GM18909 (cell line): ENCODE results near the gene MMP13.
"Not testable (repeated sequence)": the region's sequence is repeated elsewhere in the genome, so short reads cannot be mapped to it uniquely, and the experiment has no call there.

Experiments used
- ATAC-seq: cut with Tn5 transposase; IDR thresholded peaks from one replicate; pipeline ENCODE4 v1.9.1; 2021; ENCODE audit warnings: mild to moderate bottlenecking; ENCODE audit not compliant: unreplicated experiment, poor library complexity

Gene MMP13

DNA sequence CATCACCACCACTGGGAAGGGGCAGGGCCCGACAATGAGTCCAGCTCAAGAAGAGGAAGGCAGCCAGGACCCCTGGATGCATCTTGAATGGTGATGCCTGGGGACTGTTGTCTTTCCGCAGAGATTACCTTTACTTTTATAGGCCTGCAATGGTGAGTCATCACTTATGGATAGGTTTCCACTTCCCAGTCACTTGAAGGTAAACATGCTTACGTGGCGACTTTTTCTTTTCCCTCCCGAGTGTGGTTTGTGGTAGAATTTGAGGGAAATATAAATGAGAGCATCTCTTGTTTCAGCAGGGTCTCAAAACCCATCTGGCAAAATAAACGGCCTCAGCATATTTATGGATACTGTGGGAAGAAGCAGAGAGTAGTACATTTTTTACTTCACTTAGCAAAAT is at the start of gene MMP13:
TSS of gene MMP13 (minus strand) at position 109 of the 400 bp plus-strand sequence. CDS start at position 82, 27 bp downstream.
- ATAC-seq = no peak

DNA sequence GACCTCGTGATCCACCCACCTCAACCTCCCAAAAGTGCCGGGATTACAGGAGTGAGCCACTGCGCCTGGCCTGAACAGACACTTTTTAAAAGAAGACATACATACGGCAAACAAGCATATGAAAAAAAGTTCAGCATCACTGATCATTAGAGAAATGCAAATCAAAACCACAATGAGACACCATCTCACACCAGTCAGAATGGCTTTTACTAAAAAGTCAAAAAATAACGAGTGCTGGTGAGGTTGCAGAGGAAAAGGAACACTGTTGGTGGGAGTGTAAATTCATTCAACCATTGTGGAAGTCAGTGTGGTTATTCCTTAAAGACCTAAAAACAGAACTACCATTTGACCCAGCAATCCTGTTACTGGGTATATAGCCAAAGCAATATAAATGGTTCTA is 48.7 kb upstream of the MMP13 start:
- ATAC-seq = not testable (repeated sequence)

DNA sequence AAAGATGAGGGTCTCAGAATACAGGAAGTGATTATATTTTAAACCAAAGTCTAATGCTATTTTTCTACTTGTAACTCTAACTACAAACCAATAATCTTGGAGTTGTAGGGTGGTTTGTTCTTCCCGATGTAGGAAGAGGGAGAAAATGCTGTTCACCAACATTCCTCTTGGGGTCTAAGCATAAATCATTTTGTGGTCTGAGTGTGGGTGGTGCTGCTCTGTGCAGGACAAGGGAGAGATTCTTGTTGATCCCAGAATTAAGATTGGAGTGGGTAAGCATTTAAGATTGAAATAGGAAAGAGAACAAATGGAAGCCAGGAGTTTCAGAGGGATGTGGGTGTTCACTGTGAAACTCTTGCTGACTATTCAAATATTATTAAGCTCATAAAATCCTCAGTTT is 38.6 kb upstream of the MMP13 start:
- no peak for ATAC-seq

DNA sequence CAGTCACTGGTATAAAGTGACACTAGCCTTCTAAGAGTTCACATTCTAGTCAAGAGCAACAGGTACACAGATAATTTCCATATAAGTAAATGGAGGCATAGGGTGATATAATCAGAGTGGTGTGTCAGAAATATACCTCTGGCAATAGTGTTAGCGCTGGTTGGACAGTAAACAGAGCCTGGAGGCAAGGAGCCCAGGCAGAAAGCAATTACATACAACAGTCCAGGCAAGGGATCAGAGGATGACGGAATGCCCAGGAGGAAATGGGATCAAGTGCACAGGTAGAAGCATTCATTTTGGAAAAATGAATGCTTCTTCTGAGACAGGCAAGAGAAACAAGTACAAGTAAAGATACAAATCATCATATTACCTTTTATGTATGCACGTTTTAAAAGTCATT is 36.2 kb upstream of the MMP13 start:
- ATAC-seq = no peak

DNA sequence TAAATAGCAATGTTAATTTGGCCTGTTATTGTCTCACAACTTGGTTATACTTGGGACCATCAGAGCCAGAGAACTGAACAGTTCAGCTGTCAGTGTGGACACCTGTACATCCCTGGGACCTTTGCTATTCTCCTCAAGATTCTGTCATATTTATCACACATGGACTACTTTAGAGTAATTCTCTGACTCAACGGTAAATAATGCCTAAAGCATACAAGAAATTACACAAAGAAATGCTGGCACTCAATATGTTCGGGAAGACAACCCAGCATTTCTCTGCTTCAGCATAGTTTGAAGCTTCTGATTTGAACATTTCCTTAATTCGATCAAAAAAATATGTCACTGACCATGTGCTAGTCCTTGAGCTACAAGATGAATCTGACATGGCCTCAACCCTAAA is 34.6 kb upstream of the MMP13 start:
- ATAC-seq = no peak

DNA sequence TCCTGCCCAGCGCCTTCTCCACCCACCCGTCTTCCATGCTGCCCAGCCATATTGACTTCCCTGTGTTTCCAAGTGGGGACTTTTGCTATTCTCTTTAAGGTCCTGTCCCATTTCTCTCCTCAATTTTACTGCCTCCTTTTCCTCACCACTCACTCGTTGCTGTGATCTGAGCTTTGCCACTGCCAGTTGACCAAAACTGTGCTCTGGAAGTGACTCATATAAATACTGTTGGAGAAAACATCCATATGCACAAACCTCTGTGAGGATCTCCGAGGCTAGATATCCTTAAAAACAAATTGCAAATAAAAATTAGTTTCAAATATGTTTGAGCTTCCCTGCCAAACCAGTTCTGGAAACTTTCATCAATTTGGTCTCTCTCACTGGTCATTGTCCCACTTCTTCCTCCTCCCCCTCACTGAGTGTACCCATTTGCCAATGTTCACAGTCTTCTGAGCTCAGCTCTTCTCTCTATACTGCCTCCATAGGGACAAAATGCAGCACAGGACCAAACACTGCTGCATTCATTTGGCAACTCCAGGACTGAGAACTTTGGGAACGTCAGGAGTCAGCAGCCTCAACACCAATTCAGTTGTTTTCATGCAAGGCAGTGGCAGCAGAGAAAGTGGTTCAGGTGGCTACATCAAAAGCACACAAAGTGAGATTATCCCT is 34.0 kb upstream of the MMP13 start:
- no peak for ATAC-seq

DNA sequence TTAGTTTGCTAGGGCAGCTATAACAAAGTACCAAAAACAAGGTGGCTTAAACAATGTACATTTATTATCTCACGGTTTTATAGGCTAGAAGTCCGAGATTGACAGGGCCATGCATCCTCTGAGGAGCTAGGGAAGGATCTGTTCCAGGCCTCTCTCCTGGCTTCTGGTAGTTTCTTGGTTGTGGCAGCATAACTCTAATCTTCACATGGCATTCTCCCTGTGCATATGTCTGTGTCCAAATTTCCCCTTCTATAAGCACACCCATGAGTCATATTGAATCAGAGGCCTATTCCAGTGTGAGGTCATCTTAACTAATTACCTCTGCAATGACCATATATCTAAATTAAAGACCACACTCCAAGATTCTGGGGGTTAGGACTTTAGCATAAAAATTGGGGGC is 31.3 kb upstream of the MMP13 start:
- ATAC-seq = no peak

DNA sequence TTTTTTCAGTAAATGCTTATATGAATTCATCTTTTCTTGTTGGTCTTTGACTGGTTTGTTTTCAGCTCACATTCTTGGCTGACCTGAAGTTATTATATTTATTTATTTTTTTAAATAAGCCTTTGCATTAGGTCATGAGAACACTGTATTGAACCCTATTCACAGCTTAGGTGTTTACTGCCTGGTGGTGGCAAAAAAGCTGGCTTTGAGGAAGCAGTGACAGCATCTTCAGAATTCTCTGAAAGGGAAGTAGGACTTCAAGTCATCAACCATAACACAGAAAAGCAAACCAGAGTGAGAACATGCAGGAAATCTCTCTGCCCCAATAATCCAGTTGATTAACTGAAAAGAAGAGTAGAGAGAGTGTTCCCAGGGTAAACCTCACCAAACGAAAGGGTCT is 30.3 kb upstream of the MMP13 start:
- no peak for ATAC-seq

DNA sequence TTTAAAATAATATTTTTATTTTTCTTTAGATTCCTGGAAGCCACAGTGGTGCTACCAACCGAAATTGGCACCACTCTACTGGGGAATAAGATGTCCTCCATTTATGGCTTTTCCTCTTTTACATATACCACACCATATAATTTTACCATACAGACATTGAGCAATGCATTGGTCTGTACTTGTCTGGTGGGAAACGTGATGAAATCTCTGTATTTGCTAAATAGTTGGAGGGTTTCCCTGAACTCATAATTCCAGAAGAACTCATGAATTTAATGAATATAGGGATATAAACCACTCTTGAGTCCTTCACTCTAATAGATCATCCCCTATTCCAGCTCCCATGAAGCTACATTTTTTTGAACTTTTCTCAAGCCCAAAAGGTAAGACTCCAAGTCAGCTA is 28.0 kb upstream of the MMP13 start:
- ATAC-seq = no peak

DNA sequence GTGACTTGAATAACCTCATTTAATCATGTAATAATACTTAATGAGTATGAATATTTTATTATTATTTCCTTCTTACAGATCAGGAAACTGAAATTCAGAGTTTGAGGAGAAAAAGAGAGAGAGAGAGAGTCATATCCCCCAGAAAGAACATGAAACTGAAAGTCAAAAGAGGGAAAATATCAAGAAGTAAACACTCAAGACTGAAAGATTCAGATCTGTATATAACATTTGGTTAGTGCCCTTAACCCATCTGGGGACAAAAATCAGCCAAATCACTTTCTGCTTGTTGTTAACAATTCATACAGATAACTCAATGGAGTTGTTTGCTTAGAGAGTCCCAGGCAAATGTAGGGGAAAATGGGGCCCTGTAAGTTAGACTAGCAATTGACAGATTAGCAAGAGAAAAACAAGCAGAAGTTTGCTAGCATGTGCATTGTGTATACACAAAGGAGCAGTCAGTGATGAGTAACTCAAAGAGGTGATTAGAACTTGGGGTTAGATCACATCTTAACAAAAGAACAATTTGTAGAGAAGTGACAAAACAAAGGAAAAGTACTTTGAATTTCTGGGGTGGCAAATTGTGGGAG is 25.9 kb upstream of the MMP13 start:
- peak; percentile 83 for ATAC-seq

DNA sequence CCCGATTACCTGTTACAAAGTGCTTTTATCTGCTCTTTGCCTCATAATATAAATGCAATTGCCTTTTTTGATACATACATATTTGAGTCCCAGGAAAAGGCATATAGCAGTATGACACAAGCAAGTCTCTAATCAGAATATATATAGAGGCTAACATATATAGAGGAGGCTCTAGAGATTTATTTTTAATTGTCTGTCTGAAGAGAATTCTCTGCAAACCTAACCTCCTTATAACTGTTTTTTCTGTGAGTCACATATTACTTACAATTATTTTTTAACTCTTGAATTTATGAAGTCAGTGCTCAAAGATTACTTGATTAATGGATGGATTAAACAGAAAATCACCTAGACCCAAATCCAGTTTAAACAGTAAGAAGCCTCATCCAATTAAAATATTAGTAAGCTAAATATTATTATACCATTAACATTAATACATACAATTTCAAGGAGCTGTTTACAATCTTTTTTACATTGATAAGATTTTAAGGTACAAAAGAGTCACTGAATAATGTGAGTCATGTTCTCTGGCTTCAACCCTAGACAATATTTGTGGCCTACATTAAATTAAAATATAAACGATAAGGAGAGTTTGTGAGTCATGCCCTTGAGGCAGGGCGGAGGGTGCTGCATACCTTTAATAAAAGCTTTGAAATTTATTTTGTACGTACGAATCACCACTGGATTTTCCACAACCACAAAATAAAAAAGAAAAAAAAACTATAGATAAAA is 19.2 kb upstream of the MMP13 start:
- no peak for ATAC-seq

DNA sequence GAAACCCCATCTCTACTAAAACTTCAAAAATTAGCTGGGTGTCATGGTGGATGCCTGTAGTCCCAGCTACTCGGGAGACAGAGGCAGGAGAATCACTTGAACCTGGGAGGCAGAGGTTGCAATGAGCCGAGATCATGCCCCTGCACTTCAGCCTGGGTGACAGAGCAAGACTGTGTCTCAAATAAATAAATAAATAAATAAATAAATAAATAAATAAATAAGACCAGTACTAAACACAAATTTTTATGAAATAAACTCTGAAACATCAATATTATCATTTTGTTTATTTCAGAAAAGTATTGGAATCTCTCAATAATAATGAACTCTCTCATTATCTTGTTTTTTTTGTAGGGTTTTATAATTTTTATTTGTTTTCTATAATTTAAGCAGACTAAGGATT is 18.2 kb upstream of the MMP13 start:
- ATAC-seq = not testable (repeated sequence)

DNA sequence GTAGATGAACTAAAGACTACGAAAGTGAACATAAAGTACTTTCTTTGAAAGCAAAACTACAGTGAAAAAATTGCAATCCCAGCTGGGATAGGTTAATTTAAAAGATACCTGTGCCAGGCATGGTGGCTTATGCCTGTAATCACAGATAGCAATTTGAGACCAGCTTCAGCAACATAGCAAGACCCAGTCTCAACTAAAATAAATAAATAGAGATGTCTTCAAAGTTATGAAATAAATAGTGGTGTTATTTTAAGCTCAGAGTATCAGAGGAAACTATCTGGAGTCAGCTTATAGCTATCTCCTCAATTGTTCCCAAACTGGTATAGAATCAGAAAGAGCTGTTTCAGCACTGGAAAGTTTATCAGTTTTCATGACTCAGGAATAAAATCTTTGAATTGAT is 17.3 kb upstream of the MMP13 start:
- no peak for ATAC-seq

DNA sequence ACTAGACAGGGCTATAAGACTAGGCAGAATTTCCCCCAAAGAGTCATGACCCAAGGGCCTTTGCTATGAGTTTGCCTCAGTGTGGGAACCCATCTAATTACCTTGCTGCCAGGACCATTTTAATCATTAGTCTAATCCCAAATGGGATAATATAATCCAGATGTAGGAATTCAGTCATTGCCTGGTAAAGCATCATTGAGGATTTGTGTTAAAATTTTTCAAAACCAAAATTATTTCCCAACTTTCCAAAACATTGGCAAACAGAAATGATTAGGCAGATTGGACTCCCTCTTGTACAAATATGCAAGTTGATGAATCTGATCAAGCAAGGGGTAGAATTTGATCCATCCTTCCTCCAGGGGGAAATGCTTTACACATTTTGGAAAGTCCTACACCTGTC is 16.2 kb upstream of the MMP13 start:
- ATAC-seq = no peak

DNA sequence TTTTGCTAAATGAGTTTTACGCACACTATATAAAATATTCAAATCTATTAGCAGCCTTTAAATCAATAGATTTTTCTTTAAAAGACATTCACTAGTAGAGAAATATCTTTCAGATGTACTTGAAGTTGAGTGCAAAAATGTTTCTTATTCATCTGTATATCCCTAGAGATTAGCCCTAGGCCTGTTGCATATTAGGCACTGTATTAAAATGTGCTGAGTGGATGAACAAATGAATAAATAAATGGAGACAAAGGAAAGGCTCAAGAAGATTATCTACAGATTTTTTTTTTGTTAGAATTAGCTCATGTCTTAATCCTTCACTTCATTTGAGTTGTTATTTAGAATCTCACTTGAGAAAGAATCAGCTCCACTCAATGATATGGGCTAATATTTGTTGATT is 12.0 kb upstream of the MMP13 start:
- ATAC-seq = no peak

DNA sequence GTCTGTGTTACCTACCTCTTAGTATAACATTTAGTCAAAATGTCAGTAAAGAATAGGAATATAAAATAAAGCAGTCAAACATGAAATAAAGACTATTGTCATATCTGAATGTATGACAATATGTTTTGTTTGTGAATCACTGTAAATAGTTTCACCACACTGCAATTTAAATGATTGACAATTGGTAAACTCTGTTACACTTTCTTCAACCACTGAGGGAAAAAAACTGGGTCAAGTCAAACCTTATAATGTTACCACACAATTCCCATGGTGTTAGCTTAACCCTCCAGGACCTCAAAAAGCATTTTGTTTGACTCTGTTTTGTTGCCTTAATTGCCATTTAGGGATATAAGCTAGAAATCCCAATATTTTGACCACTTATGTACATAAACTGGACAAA is 10.5 kb upstream of the MMP13 start:
- no peak for ATAC-seq

DNA sequence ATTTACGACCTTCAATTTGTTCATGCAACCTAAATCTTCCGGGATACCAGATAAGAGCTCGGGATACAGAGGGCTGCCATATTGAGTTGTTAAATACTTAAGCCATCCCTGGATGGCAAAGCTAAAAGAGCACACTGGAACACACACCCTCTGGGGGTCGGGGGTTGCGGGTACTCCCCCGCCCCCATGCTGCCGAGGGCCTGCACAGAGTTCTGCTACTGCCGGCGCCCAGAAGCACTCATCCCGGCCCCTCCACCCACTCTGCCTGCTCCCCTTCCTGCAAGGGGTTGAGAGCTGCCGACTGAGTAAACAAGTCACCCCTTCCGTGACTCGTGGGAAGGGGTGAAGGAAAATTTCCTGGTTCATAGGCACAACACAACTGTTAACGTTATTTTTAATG is 9.3 kb upstream of the MMP13 start:
- ATAC-seq = no peak

DNA sequence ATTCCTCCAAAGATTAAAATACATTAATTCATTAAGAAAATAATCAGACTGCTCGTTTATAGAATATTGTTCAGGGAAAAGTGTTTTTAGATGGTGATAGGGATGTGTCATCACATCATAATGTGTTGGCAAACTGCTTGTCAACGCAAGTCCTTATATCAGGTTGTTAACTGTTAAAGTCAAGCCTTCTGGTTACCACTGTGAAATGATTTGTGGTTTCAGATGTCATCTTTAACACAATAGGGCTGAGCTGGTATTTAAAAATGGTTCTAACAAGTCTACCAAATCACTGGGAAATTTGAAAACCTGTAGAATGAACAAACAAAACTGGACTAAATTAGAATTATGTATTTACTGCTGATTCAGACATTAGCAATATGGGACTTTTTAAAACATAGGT is 2.4 kb upstream of the MMP13 start:
- no peak for ATAC-seq

DNA sequence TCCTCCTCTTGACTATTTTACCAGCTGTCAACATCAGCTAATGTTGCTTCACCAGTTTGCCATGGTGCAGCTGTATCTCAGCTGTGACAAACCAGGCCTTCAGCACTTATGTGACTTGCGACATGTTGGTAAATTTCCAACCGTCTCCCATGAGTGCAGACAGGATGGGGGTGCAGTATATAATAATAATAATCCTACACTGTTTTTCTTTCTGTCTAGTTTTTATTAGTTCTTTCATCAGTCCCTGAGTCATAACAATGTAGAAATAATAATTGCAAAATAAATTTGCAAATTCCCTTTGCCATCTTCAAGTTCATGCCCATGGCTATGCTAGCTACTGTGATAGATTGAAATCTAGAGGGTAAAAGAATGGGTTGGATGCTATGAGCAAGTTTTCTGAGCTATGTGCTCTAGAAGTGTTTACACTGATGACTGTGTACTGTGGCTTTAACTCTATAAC is 4.9 kb downstream of the MMP13 start:
- ATAC-seq = no peak

DNA sequence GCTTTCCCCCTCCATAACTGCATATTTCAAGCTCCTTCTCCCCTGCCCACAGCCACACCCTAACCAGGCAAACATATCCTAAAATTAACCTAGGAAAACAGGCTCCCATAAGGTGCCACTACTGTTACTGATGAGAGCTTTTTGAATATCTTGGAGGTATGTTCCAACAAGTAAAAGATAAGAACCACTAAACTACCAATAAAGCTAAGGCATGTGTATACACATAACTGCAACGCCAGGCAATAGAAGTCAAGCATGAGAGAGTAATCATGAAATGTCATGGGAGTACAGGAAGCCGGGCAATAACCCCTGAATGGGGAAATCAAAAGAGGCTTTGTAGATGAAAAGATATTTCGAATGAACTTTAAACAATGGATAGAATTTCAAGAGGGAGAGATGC is 9.3 kb downstream of the MMP13 start:
- ATAC-seq = no peak

DNA sequence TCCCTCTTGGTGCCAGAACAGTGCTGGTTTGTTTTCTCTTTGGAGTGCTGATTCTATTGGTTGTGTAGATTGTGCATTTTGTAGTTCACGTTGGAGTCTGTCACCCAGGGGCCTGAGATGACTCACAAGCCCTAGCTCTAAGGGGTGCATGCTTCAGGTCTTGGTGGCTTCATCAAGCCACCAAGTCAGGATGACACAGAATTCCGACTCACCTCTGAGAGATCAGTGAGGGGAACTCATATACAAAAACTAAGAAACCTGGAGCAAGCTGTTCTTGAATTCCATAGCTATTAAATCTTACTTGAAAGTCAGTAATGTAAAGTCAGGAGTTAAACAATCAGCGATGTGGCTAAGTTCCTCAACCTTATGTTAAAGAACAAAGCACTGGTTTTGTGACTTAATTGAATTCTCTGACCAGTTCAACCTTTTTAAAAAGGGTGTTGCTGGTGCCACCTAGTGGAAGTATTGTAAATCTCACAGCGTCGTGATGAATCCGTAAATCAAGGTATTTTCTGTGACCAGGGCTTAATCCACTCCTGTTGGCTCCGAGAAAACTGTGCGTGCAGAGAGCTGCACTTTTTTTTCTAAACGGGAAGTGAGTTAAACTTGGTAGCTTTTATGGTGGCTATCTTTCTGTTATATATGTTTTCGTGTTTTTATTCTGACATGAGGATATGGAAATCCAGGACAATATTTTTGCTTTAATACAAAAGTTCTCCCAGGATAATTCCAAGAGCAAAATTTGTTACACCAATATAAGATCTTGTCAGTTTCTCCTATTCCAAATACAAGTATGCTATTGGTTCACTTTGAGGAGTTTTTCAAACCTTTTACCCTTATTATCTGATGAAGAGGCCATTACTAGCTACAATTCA is 14.6 kb downstream of the MMP13 start:
- ATAC-seq = peak; percentile 84
